Measurements from ENCODE around the gene SHLD1.
"Not testable (repeated sequence)": the region's sequence is repeated elsewhere in the genome, so short reads cannot be mapped to it uniquely, and the experiment has no call there.

SHLD1 gene

GRCh38 chr20:5737619-5737953 lies 12.6 kb upstream of the SHLD1 start:
- no peak for DNase-seq

- DNase-seq, result no peak
Measured at GRCh38 chr20:5737966-5738365, 12.2 kb upstream of the SHLD1 start.

GRCh38 chr20:5740643-5741042 lies 9.6 kb upstream of the SHLD1 start:
- DNase-seq, result not testable (repeated sequence)

GRCh38 chr20:5741089-5741488 lies 9.1 kb upstream of the SHLD1 start:
- DNase-seq, result no peak

- DNase-seq, result no peak
Measured at GRCh38 chr20:5742041-5742440, 8.2 kb upstream of the SHLD1 start.

- no peak for DNase-seq
Measured at GRCh38 chr20:5745416-5746030, 4.7 kb upstream of the SHLD1 start.

GRCh38 chr20:5746064-5746463 lies 4.1 kb upstream of the SHLD1 start:
- DNase-seq, result no peak

GRCh38 chr20:5748246-5748645 lies 2.0 kb upstream of the SHLD1 start:
- DNase-seq, result no peak

GRCh38 chr20:5749512-5749951 lies 669 bp upstream of the SHLD1 start:
- DNase-seq, result not testable (repeated sequence)

GRCh38 chr20:5751856-5752255 lies 1.7 kb downstream of the SHLD1 start:
- DNase-seq, result no peak

- DNase-seq, result no peak
Measured at GRCh38 chr20:5753814-5754213, 3.6 kb downstream of the SHLD1 start.

GRCh38 chr20:5757949-5758348 lies 7.7 kb downstream of the SHLD1 start:
- DNase-seq, result no peak

- no peak for DNase-seq
Measured at GRCh38 chr20:5766085-5766764, 16.0 kb downstream of the SHLD1 start.

GRCh38 chr20:5767493-5768098 lies 17.4 kb downstream of the SHLD1 start:
- no peak for DNase-seq

GRCh38 chr20:5770231-5770986 lies 20.2 kb downstream of the SHLD1 start:
- no peak for DNase-seq

GRCh38 chr20:5770987-5771318 lies 20.8 kb downstream of the SHLD1 start:
- DNase-seq, result no peak

GRCh38 chr20:5772704-5773103 lies 22.5 kb downstream of the SHLD1 start:
- DNase-seq, result no peak

- no peak for DNase-seq
Measured at GRCh38 chr20:5773589-5773988, 23.4 kb downstream of the SHLD1 start.

GRCh38 chr20:5776077-5776476 lies 25.9 kb downstream of the SHLD1 start:
- no peak for DNase-seq

- DNase-seq, result peak; percentile 61
Measured at GRCh38 chr20:5779071-5779900, 29.1 kb downstream of the SHLD1 start.

GRCh38 chr20:5780846-5781217 lies 30.6 kb downstream of the SHLD1 start:
- peak; percentile 28 for DNase-seq

GRCh38 chr20:5781367-5781766 lies 31.2 kb downstream of the SHLD1 start:
- not testable (repeated sequence) for DNase-seq

Data from HCEC 1CT (cell line).